Natural killer cell (primary cell): Measurements from ENCODE around the gene CARD8. TPM values are rescaled to one million over a fixed set of nuclear protein-coding genes. Genes with fewer than 3 reads are reported as not detected.
"Not testable (repeated sequence)": the region's sequence is repeated elsewhere in the genome, so short reads cannot be mapped to it uniquely, and the experiment has no call there.

Experiments used
- ATAC-seq, 3 donors: fragments of 150-1000 bp in 2 of 3; fragments of 200-7000 bp in 1 of 3; cut with Tn5 transposase; 1 replicate in 1 of 3; 2 replicates in 2 of 3; pipeline ENCODE4 v1.10.0; 2021; ENCODE audit warnings: mild to moderate bottlenecking in 2 of 3, moderate library complexity in 2 of 3
- DNase-seq, 2 donors: peaks; one replicate each; pipeline versions ENCODE4 v3.0.0 to v3.0.0-alpha.2; 2013 to 2021; ENCODE audit warnings: mixed read lengths in 1 of 2
- H3K27ac ChIP-seq: one replicate; pipeline ENCODE4 v1.5.1; 2013; ENCODE audit warnings: mild to moderate bottlenecking, low read length
- H3K27me3 ChIP-seq: one replicate; pipeline ENCODE4 v1.6.1; 2013; ENCODE audit warnings: low read length; ENCODE audit not compliant: control insufficient read depth, insufficient read depth
- H3K36me3 ChIP-seq: one replicate; pipeline ENCODE4 v1.6.1; 2013; ENCODE audit warnings: low read length; ENCODE audit not compliant: control insufficient read depth, insufficient read depth
- H3K4me1 ChIP-seq: one replicate; pipeline ENCODE4 v1.6.1; 2013; ENCODE audit warnings: low read length; ENCODE audit not compliant: control insufficient read depth, insufficient read depth
- H3K4me3 ChIP-seq: one replicate; pipeline ENCODE4 v1.5.1; 2013; ENCODE audit warnings: low read length
- H3K9me3 ChIP-seq: one replicate; pipeline ENCODE4 v1.6.1; 2013; ENCODE audit warnings: low read length; ENCODE audit not compliant: control insufficient read depth, insufficient read depth
- H3K27ac Mint-ChIP-seq, 2 donors: one replicate each; pipeline ENCODE4 v1.8.0; 2022; ENCODE audit warnings: mild to moderate bottlenecking in 2 of 2, mixed read lengths in 2 of 2, moderate library complexity in 1 of 2
- H3K27me3 Mint-ChIP-seq, 2 donors: one replicate each; pipeline ENCODE4 v1.8.0; 2022; ENCODE audit warnings: low read depth in 2 of 2, mixed read lengths in 2 of 2
- H3K36me3 Mint-ChIP-seq: one replicate; pipeline ENCODE4 v1.8.0; 2022; ENCODE audit warnings: mixed read lengths
- H3K4me1 Mint-ChIP-seq, 2 donors: one replicate each; pipeline ENCODE4 v1.8.0; 2022; ENCODE audit warnings: mixed read lengths in 2 of 2
- H3K4me3 Mint-ChIP-seq: one replicate; pipeline ENCODE4 v1.8.0; 2022; ENCODE audit warnings: mild to moderate bottlenecking, moderate library complexity, mixed read lengths
- H3K9me3 Mint-ChIP-seq, 2 donors: one replicate each; pipeline ENCODE4 v1.8.0; 2022; ENCODE audit warnings: mixed read lengths in 2 of 2
- CTCF ChIP-seq: fragments of 200-600 bp; IDR thresholded peaks from one replicate; pipeline ENCODE4 v1.8.0; 2022; ENCODE audit warnings: antibody characterized with exemption
- WGBS: methylation state at CpG from one replicate; pipeline ENCODE4 v1.1.7; 2013; ENCODE audit warnings: missing lambda C conversion rate; ENCODE audit not compliant: insufficient coverage; 5-methylcytosine and 5-hydroxymethylcytosine counted together
- intact Hi-C: fragments of 100-400 bp; cut with micrococcal nuclease; formaldehyde crosslinking; loops from one replicate; pipeline ENCODE4 v1.14.2; 2022
- total RNA-seq, 4 donors: library from RNA; stranded (reverse); fragments of 120-200 nt in 1 of 4; gene quantifications; one replicate each; pipeline versions ENCODE4 v1.2.3 to v1.2.4, GENCODE V29; 2013 to 2022

The CARD8 gene
- total RNA-seq, 3 donors from 2014 or later (not counting 1 experiment from before 2014, with no cell fraction given) = 147 to 216 (median 154) TPM

- no peak for DNase-seq
- no peak for ATAC-seq
- no peak for TF ChIP-seq CTCF
- intact Hi-C loops = no loop called here
- H3K36me3 Mint-ChIP-seq = no peaks in the 10 kb centered on the region
- Histone ChIP-seq H3K4me1 (no peaks in the 10 kb centered on the region), H3K9me3 (no peaks in the 10 kb centered on the region), H3K4me3 (no peak overlapping the region), H3K27me3 (no peaks in the 10 kb centered on the region), H3K36me3 (peaks cover 45% of the 10 kb centered on the region), H3K27ac (no peak overlapping the region)
- 98% methylated on average over 5 of the region's 5 CpGs for WGBS
- H3K27ac Mint-ChIP-seq = no peak overlapping the region
- H3K4me3 Mint-ChIP-seq = no peak overlapping the region
- H3K4me1 Mint-ChIP-seq = no peaks in the 10 kb centered on the region
- no peaks in the 10 kb centered on the region for H3K9me3 Mint-ChIP-seq
- H3K27me3 Mint-ChIP-seq = no peaks in the 10 kb centered on the region
Observed at GRCh38 chr19:48221628-48222027, 34.1 kb downstream of the CARD8 start.

GRCh38 chr19:48220784-48221183, 34.9 kb downstream of the CARD8 start:
- H3K4me1 ChIP-seq, DNase-seq, H3K36me3 Mint-ChIP-seq, ATAC-seq, H3K27me3 Mint-ChIP-seq, H3K9me3 Mint-ChIP-seq, H3K4me3 Mint-ChIP-seq, H3K4me3 ChIP-seq, H3K4me1 Mint-ChIP-seq, intact Hi-C loops, H3K27me3 ChIP-seq, H3K27ac ChIP-seq, H3K9me3 ChIP-seq: not testable (repeated sequence)
- 97% methylated on average over 3 of the region's 3 CpGs for WGBS
- peak overlapping the region in 1 of 2 donors; percentile 16 for H3K27ac Mint-ChIP-seq
- H3K36me3 ChIP-seq = peaks cover 51% of the 10 kb centered on the region

- Mint-ChIP-seq H3K36me3 (no peaks in the 10 kb centered on the region), H3K9me3 (no peaks in the 10 kb centered on the region), H3K27me3 (no peaks in the 10 kb centered on the region), H3K4me1 (no peaks in the 10 kb centered on the region), H3K4me3 (no peak overlapping the region), H3K27ac (peak overlapping the region; percentile 23 to 29)
- 92% methylated on average over 6 of the region's 6 CpGs for WGBS
- TF ChIP-seq CTCF = no peak
- Histone ChIP-seq H3K4me1 (no peaks in the 10 kb centered on the region), H3K4me3 (no peak overlapping the region), H3K27me3 (no peaks in the 10 kb centered on the region), H3K9me3 (no peaks in the 10 kb centered on the region), H3K27ac (no peak overlapping the region), H3K36me3 (peaks cover 57% of the 10 kb centered on the region)
- DNase-seq = no peak
- ATAC-seq = no peak
- intact Hi-C loops = no loop called here
Observed at GRCh38 chr19:48218997-48219396, 36.7 kb downstream of the CARD8 start.

GRCh38 chr19:48216933-48217332, 38.8 kb downstream of the CARD8 start:
- Mint-ChIP-seq H3K4me1 (no peaks in the 10 kb centered on the region), H3K27ac (peak overlapping the region in 1 of 2 donors; percentile 67), H3K4me3 (no peak overlapping the region), H3K27me3 (no peaks in the 10 kb centered on the region), H3K36me3 (peaks cover under 1% of the 10 kb centered on the region), H3K9me3 (no peaks in the 10 kb centered on the region)
- DNase-seq (no peak), ATAC-seq (no peak)
- H3K9me3 ChIP-seq = no peaks in the 10 kb centered on the region
- H3K36me3 ChIP-seq = peaks cover 67% of the 10 kb centered on the region
- over 99% methylated on average over 14 of the region's 14 CpGs for WGBS
- no peak overlapping the region for H3K27ac ChIP-seq
- no peak for TF ChIP-seq CTCF
- H3K4me1 ChIP-seq = no peaks in the 10 kb centered on the region
- no peak overlapping the region for H3K4me3 ChIP-seq
- intact Hi-C loops = no loop called here
- no peaks in the 10 kb centered on the region for H3K27me3 ChIP-seq
